GM18873 (cell line): ENCODE data around the gene ITPR2.

ENCODE experiments used
- ATAC-seq: cut with Tn5 transposase; IDR thresholded peaks from one replicate; pipeline ENCODE4 v1.9.1; 2021; ENCODE audit warnings: mild to moderate bottlenecking, moderate library complexity, moderate number of reproducible peaks; ENCODE audit not compliant: unreplicated experiment, low FRiP score

ITPR2 gene

DNA sequence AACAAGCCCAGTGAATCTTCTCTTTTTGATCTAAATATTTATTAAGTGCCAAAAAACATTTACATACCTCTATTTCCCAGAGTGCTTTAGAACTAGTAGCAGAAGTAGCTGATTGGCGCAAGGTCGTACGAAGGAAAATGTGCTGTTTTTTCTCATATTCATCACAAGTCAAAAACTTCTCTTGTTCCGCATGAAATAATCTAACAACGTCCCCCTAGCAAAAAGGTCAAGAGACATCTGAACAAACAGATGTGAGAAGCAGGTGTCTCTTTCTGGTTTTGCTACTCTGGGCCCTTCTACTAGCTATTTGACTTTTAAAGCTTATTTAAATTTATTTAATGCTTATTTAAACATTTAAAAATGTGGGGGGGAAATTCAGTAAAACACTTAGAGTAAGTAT is 117.8 kb downstream of the ITPR2 start:
- ATAC-seq: no peak

DNA sequence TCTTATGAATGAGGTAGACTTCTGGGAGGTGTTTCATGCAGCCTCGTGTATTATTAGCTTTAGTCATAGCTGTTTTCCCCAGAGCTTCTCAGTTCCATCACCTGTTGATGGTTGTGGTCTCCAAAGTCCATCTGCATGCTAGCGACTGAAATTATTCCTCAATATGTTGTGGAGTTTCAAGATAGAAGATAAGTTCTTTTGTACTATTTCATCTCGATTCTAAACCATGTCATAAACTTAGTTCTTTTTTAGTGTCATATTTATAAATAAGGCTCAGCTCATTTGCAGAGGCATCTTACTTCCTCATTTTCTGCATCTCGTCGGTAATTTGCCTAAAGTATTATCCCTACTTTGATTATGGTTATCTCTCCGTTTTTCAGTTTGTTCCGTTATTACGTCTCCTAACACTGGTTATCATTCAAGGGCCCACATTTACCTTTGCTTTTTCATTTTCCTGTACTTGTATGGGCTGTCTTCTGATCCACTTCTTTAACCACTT is 119.1 kb downstream of the ITPR2 start:
- ATAC-seq: peak; percentile 42

DNA sequence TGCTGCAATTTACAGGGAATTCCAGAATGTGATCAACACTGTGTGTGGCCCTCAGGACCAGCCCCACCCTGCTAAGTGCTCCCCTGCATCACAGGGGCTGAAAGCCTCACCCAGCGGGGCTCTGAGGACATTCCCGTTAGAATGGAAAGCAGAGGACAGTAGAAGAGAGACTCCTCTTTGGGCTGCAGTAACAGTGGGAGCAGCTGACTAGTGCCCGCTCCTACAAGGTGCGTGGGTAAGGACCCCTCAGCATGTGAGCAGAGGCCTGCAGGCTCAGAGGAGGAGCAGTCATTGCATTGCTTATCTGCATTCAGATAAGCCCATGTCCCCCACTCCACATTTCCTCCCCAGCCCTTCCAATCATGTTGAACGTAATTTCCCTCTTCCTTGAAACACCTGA is 120.1 kb downstream of the ITPR2 start:
- no peak for ATAC-seq

DNA sequence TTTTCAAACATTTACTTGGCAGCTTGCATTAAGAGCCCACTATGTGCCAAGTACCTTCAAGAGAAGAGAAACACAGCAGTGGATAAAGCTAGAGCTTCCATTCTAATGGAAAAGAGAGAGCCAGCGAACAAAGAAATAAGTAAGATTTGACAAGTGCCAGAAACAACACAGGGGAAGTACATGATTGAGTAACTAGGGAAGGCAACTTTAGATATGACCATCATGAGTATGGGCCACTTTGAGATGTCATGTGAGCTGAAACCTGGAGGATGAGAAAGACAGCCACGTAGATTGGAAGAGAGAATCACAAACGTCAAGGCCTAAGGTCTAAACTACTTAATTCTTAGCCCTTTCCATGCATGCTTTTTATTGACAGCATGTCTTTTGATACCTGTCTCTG is 121.4 kb downstream of the ITPR2 start:
- no peak for ATAC-seq

DNA sequence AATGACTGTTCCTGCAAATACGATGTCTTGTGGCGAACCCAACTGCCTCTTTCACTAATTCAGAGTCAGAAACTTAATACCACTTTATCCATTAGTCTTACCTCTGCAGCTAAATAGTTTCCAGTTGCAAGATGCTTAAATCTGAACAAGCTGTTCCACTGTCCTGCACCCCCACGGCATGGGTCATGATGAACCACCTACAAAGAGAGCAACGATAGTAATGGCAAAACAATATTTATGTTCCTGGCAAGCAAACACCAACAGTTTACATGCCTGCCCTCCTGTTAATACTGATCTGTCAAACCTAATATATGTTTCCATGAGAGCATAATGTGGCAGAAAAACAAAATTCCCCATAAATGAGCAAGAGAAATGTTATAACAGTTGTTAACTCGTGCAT is 121.9 kb downstream of the ITPR2 start:
- ATAC-seq: no peak

DNA sequence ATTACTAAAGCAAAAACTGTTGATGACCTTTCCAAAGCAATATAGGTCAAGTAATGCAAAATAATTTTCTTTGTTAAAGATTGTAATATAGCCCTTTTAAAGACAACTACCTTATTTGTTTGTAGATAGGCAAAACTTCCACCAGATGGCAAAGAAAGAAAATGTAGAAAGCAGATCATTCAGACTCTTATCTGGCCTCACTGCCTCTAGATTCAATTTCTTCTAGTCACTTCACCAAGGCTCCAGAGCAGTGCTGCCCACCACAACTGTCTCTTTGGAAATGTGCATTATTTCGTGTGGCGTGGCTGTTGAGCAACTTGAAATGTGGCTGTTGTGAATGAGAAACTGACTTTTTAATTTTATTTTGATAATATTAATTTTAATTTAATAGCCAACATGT is 127.1 kb downstream of the ITPR2 start:
- ATAC-seq: no peak

DNA sequence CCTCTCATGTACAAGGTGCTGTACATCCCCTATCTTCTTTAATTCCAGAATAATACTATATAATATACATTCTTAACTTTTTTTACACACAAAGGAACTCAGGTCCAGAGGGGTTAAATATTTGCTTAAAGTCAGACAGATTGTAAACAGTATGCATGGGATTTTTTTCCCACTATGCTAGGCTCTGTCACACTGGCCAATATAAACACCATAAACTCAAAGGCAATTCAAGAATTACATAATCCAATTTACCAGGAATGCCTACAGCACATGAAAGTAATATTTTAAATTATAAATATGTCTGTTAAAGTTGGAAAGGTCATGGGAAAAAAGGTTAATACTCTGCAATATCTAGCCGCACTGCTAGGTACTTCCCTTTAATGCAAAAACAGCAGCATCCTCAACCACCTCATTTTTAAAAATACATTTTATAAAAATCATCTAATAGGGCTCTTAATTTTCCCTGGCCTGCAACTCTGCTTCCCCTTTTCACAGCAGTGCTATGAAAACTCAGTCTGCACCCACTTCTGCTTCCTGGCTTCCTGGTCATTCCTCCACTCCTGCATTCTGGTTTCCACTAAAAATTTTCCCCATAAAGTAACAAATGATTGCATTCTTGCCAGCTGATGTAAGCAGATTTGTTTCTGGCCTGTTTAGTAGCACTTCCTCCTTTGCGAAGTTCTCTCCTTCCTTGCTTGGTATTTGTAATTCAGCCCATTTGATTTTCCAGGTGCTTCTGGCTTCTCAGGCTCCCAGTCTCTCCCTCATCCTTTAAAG is 128.1 kb downstream of the ITPR2 start:
- no peak for ATAC-seq

DNA sequence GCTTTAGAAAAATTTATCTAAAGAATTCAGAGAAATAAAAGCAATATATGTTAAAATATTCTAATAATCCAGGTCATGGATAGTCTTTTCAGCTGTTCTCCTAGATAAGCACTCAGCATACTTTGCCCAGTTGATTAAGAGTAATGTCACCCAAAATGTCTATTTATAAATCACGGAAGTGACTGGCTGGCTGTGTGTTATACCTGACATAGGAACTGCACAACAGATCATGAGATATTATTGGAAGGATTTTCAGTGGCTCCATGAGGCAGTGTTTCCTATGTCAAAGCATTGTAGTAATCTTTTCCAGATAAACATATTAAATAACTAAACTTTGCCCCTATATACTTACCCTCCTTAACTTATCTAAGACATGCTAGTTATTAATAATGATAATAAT is 128.8 kb downstream of the ITPR2 start:
- no peak for ATAC-seq

DNA sequence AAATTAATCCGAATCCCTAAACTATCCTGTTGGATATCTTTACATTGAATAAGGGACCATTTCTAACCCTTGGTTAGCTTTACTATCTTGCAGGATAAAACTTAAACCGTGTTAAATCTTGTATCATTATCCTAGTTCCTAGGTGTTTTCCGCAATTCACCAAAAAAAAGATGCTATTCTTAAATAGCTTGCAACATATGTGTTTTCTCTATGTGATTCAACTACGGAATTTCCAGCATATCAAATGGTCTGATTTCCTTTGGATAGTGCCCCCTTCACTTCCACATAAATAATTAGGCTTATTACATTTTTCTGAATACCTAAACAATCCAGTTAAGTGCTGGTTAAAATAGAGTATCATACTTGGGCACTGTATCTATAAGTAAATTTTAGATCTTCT is 130.3 kb downstream of the ITPR2 start:
- ATAC-seq: no peak

DNA sequence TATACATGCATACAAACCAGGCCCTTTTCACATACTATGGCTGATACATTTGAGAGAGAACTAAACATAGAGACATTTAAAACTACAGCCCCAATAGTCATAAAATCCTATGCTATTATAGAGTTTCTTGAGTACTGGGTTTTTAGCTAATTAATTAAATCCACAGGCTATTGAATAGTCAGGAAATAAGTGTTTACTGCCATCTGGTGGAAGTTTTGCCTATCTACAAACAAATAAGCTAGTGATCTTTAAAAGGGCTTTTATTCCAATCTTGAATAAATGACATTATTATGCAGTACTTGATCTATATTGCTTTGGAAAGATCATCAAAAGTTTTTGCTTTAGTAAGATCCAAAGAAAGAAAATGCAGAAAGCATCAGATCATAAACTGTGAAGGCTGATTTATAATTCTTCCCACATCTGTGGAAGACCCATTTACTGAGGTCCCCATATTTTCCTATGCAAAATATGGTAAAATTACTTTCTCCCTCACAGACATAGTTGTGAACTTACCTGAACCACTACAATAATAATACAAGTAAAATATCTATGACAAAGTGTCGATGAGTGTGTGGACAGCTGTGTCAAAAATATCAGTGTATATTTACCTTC is 131.3 kb downstream of the ITPR2 start:
- no peak for ATAC-seq

DNA sequence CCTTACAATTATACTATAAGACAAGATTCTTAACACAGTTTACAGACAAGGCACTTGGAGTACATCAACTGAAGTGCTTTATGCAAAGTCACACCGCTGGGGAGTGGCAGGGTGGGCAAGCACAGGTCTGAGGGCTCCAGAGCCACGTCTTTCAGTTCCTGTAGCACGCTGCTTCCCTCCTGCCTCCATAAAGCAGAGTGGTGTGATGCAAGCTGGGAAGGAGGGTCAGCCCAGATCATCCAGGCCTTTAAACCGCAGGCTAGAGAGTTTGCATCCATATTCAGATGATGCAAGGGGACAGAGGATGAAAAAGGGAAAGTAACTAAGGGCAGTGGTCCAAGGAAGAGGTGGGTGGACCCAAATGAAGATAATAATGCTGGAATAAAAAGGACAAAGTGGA is 132.6 kb downstream of the ITPR2 start:
- no peak for ATAC-seq

DNA sequence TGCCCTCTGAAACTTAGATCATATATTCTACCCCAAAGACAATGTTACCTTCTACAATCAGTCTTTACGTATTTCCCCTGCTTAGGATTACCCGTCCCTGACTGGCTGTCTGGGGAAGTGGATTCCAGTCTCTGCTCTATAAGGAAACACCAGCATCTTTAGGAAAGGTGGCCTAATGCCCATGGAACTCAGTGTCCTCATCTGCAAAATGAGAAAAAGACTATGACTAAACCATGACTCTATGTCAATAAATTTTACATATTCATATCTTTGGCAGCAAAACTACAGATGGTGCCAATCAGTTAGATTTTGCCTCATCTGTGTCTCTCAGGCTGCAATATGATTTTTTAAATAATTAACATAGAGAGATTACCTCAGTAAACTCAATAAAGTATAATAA is 133.8 kb downstream of the ITPR2 start:
- ATAC-seq: no peak

DNA sequence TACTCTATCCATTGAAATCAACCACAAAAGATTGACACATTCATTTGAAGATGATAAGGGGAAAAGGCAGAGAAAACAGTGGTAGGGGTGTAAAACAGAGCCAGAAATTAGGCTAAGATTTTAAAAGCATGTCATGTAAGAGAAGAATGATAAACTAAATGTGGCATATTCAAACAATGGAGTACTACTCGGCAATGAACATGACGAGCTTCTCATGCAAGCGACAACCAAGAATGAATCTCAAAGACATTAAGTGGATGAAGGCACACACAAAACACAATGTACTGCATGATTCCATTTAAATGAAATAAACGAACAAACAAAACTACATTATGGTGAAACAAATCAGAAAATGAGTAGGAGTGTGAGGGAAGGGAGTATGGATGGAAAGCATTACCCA is 134.8 kb downstream of the ITPR2 start:
- ATAC-seq: no peak

DNA sequence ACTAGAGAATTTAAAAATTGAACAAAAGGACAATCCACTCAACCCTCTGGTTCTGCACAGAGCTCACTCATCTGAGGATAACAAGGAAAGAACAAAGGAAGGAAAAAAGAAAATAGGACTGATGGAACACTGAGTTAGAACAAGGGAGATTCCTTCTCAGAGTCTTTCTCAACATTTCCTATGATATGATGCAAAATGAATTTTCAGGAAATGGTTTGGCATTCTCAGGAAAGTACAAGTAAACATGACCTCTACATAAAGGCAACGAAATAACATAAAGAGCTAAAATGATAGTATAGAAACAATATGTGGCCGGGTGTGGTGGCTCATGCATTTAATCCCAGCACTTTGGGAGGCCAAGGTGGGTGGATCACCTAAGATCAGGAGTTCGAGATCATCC is 135.8 kb downstream of the ITPR2 start:
- no peak for ATAC-seq

DNA sequence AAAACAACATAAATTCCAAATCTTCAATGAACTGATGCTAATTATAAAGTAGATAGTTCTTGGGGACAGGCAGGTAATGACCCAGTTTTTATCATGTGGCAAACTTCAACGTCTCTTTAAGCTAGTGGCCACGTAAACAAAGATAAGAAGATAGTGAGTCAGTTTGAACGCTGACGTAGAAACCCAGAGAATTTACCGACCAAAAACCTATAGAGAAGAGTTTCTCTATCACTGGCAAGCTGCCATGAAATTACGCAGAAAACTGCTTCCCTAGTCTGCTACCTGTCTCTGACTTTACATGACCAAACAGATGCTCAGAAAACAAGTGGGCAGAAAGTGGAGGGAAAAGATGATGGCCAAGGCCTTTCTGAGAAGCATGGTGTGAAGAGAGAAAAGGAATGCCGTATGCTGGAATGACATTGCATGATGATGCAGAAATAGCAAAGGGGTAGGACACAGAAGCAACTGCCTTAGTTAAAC is 136.3 kb downstream of the ITPR2 start:
- no peak for ATAC-seq

DNA sequence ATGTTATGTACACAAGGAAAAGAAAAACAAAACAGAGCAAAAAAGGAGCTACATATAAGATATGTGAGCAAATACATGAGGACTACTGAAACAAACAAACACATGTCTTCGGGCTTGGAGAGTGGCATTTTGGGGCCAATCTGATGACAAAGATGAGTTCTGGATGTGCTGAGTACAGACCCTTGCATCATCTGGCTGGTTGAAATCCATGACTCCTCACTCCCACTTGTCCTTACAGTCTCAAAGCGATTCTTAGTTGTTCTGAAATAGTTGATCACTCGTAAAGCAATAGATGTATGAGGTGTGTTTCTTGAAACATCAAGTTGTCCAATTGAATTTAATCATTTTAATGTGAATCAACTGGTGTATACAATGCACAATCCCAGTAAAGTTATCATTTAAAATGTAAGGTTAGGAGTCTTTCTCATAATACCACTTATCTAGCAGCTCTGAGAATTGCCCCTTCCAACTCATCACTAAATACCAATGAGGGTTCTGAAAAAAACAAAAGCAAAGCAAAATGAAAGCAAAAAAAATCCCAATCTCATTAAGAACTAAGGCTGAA is 136.9 kb downstream of the ITPR2 start:
- no peak for ATAC-seq

DNA sequence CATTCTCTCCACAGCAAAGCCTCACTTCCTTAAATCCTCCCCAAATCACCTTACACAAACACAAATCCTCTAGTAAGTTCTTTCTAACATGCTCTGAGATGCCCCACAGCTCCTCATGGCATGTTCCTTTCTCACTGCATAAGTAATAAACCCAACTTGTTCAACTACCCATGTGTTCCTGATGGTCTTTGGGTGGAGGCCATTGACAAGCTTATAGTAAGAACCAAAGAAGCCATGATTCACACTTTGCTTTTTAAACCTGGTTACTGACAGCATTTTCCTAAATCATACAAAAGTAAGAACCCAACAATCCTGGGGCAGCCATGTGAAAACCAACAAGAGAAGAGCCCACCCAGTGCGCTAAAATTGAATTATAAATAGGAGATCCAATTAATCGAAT is 138.6 kb downstream of the ITPR2 start:
- no peak for ATAC-seq

DNA sequence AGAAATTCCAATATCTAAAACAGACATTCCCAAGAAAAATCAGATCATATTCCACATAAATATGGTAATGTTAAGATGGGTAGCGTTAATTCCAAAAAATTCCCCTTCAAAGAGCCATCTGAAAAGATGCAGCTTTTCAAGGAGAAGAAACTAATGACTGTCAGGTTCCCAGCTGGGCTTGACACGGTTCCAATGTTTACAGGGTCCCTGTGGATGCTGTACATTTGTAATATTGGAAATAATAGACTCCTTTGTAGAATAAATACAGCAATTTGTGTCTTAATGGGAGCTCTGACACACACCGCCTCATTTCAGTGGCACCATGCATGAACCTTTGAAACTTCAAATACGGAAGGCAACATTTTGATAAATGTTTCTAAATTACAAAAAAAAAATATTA is 140.6 kb downstream of the ITPR2 start:
- no peak for ATAC-seq

DNA sequence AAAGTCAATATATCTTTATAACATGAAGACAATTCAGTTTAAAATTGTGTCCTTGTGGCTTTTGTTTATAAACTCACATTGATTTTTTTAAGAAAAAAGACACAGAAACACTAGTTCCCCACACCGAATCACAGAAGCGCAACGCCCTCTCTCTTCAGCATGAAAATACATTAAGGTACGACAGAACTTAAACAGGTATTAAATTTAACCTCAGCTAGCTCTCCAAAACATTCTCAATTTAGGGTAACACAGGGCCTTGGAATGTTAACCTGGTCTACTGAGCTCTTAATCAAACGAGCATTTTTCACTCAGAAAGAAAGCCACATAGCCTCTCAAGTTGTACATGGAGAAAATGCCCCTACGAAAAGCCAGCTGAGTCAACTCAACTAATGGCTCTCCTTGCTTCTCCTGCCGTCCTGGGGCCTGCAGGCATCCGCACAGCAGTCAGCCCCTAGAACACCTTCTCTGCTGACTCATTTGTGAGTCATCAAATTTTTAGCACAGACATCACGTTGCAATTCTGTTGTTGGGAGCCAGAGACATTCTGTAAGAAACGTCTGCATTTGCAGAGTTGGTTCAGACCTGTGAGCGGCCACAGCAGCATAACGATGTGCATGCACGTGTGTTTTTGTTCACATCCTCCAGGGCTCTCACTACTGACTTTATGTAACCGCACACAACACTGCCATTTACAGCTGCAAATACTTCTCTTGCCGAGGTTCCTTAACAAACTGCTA is 141.6 kb downstream of the ITPR2 start:
- no peak for ATAC-seq

DNA sequence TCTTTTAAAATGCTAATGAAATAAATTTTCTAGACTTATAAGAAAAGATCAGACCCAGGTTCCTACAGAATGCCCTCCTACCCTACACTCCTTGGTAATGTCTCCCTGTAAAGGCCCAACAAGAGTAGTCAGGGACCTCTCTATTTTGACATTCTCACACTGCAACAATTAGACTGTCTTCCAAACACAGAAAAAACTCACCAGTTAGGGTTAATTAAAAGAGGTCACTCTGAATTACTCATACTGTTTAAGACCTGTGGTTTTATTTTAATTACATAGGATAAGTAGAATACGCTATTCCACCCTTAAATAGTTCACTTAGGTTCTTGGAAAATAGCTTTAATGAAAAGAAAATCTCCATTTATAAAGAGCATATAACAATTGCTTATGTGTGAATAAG is 142.4 kb downstream of the ITPR2 start:
- ATAC-seq: no peak

DNA sequence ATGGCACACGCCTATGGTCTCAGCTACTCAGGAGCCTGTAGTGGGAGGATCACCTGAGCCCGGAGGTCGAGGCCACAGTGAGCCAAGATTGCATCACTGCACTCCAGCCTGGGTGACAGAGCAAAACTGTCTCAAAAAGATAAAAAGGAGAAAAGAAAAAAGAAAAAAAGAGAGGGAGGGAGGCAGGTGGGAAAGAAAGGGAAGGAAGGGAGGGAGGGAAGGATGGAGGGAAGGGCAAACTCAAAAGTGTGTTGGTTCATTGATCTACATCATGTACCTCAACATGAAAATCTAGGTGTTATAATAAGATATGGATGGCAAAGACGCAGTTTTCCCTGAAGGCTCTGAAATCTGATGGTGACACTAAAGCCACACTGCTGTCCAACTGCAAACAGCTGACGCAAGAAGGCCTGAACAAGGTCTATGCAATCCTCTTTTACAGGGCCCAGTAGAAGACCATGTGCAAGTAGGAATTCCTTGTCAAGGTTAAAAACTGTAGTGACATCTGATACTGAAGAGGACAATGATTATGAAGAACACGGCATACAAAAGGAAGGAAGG is 143.6 kb downstream of the ITPR2 start:
- ATAC-seq: no peak
